Measurements from ENCODE around the gene AP4B1.

AP4B1 gene

DNA sequence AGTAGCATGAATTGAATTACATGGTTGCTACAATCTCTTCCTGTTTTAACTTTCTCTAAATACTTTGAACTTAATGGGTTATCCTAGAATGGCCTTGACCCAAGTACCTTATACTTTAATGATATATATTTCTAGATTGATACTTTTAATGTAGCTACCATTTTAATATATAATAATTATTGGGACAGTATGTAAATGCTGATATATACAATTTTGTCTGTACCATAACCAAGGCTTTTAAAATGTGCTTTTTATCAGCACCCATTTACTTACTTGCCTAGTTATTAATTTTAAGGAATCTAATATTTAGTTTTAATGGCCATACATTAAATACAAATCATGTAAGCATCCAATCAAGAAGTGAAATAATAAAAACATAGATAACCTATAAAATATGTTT lies 37.9 kb upstream of the AP4B1 start:
- peaks cover 16 to 35% (median 22%) of the 10 kb centered on the region in 3 donors for H3K36me3 ChIP-seq
- no peak for TF ChIP-seq CTCF (IDR thresholded peaks at IDR 0.05)
- intact Hi-C loops (cut with DNase I; ENCODE audit: low total_unique reads): no loop called here
- H3K27me3 ChIP-seq: no peaks in the 10 kb centered on the region
- H3K9me3 ChIP-seq: no peaks in the 10 kb centered on the region
- H3K4me3 ChIP-seq: no peak overlapping the region
- DNase-seq: no peak
- H3K27ac ChIP-seq: no peak overlapping the region
- H3K4me1 ChIP-seq: peaks cover 0 to 42% (median 12%) of the 10 kb centered on the region in 4 donors

- Histone ChIP-seq H3K36me3 (peaks cover 16 to 35% (median 22%) of the 10 kb centered on the region in 3 donors), H3K4me3 (no peak overlapping the region)
- TF ChIP-seq CTCF (IDR thresholded peaks at IDR 0.05): no peak
These were observed 36.6 kb upstream of the AP4B1 start for GRCh38 chr1:113941245-113941559.

GRCh38 chr1:113940365-113941244 lies 36.0 kb upstream of the AP4B1 start:
- H3K36me3 ChIP-seq: peaks cover 16 to 35% (median 22%) of the 10 kb centered on the region in 3 donors
- intact Hi-C loops (cut with DNase I; ENCODE audit: low total_unique reads): no loop called here
- TF ChIP-seq CTCF (IDR thresholded peaks at IDR 0.05): no peak
- peaks cover 0 to 41% (median 3%) of the 10 kb centered on the region in 4 donors for H3K4me1 ChIP-seq
- no peaks in the 10 kb centered on the region for H3K27me3 ChIP-seq
- H3K4me3 ChIP-seq: no peak overlapping the region
- no peaks in the 10 kb centered on the region for H3K9me3 ChIP-seq
- no peak for DNase-seq
- no peak overlapping the region for H3K27ac ChIP-seq

More at GRCh38 chr1:113941245-113941559, 36.6 kb upstream of the AP4B1 start:
- no peak for DNase-seq
- Histone ChIP-seq H3K4me1 (peaks cover 0 to 39% (median 3%) of the 10 kb centered on the region in 4 donors), H3K9me3 (no peaks in the 10 kb centered on the region), H3K27me3 (no peaks in the 10 kb centered on the region), H3K27ac (no peak overlapping the region)
- intact Hi-C loops (cut with DNase I; ENCODE audit: low total_unique reads): no loop called here

GRCh38 chr1:113938192-113938591 lies 33.6 kb upstream of the AP4B1 start:
- H3K9me3 ChIP-seq: no peaks in the 10 kb centered on the region
- no peaks in the 10 kb centered on the region for H3K27me3 ChIP-seq
- intact Hi-C loops (cut with DNase I; ENCODE audit: low total_unique reads): loop anchor here (10.0 kb wide), 1 partner anchor 103 kb away; no protein-coding TSS in a partner anchor
- peaks cover 0 to 63% (median 3%) of the 10 kb centered on the region in 4 donors for H3K4me1 ChIP-seq
- no peak overlapping the region for H3K27ac ChIP-seq
- H3K36me3 ChIP-seq: peaks cover 16 to 29% (median 22%) of the 10 kb centered on the region in 3 donors
- DNase-seq: no peak
- no peak overlapping the region for H3K4me3 ChIP-seq
- no peak for TF ChIP-seq CTCF (IDR thresholded peaks at IDR 0.05)

DNA sequence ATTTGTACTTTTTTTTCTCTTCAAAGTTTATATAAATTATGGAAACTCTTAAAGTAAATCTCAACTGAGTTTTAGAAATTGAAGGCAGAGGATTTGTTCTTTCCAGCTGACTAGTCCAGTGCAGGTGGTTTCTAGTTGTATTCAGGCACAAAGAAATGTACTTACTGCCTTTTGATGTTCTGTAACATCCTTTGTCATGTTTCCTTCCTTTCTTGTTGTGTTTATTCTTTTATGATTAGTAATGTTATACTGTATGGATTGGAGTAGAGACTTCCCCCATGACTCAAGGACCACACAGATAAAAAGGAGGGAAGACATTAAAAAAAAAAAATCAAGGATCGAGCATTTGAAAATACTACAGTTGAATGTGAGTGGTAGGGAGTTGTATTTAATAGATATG lies 32.5 kb upstream of the AP4B1 start:
- Histone ChIP-seq H3K27me3 (no peaks in the 10 kb centered on the region), H3K9me3 (no peaks in the 10 kb centered on the region), H3K4me3 (no peak overlapping the region), H3K27ac (no peak overlapping the region), H3K4me1 (peaks cover 0 to 74% (median 11%) of the 10 kb centered on the region in 4 donors), H3K36me3 (peaks cover 15 to 19% (median 17%) of the 10 kb centered on the region in 3 donors)
- intact Hi-C loops (cut with DNase I; ENCODE audit: low total_unique reads): loop anchor here (10.0 kb wide), 1 partner anchor 102 kb away; no protein-coding TSS in a partner anchor
- no peak for DNase-seq
- no peak for TF ChIP-seq CTCF (IDR thresholded peaks at IDR 0.05)

All from tibial artery (tissue), 4 donors.